ENCODE results near the gene DCLK3. TPM values are rescaled to one million over a fixed set of nuclear protein-coding genes. Genes with fewer than 3 reads are reported as not detected.

The DCLK3 gene
- total RNA-seq, 1 experiment from 2014 or later, result not detected

GRCh38 chr3:36707623-36708409 lies 56.5 kb downstream of the DCLK3 start:
- BruUV-seq (replicated peaks), result no TSS peak
- CTCF ChIA-PET, result no interaction called here

GRCh38 chr3:36705015-36705414 lies 59.3 kb downstream of the DCLK3 start:
- BruUV-seq (replicated peaks), result no TSS peak
- CTCF ChIA-PET, result interaction anchor here (1.5 kb wide), 1 partner anchor 571 kb away, joined by 3 read pairs; no protein-coding TSS in a partner anchor
- H3K27me3 Mint-ChIP-seq (ENCODE audit: unreplicated experiment), result peaks cover 15% of the 10 kb centered on the region
- H3K4me3 Mint-ChIP-seq (ENCODE audit: low read depth, unreplicated experiment), result no peak overlapping the region
- no peak overlapping the region for H3K27ac Mint-ChIP-seq (ENCODE audit: unreplicated experiment)
- H3K4me1 Mint-ChIP-seq (ENCODE audit: low read depth, unreplicated experiment), result peaks cover 10% of the 10 kb centered on the region
- TF ChIP-seq CTCF (IDR thresholded peaks at IDR 0.05; ENCODE audit: unreplicated experiment), result no peak
- DNase-seq, result no peak
- no peaks in the 10 kb centered on the region for H3K9me3 Mint-ChIP-seq (ENCODE audit: low read depth, unreplicated experiment)
- H3K36me3 Mint-ChIP-seq (ENCODE audit: insufficient read depth, unreplicated experiment), result peaks cover 5% of the 10 kb centered on the region
- intact Hi-C loops (cut with micrococcal nuclease; ENCODE audit: unreplicated experiment), result no loop called here

More at GRCh38 chr3:36707623-36708409, 56.5 kb downstream of the DCLK3 start:
- no peak overlapping the region for H3K27ac Mint-ChIP-seq (ENCODE audit: unreplicated experiment)
- intact Hi-C loops (cut with micrococcal nuclease; ENCODE audit: unreplicated experiment), result no loop called here
- peaks cover 40% of the 10 kb centered on the region for H3K27me3 Mint-ChIP-seq (ENCODE audit: unreplicated experiment)
- no peak for TF ChIP-seq CTCF (IDR thresholded peaks at IDR 0.05; ENCODE audit: unreplicated experiment)
- no peak overlapping the region for H3K4me3 Mint-ChIP-seq (ENCODE audit: low read depth, unreplicated experiment)
- DNase-seq, result peak; percentile 28
- H3K36me3 Mint-ChIP-seq (ENCODE audit: insufficient read depth, unreplicated experiment), result no peaks in the 10 kb centered on the region
- no peaks in the 10 kb centered on the region for H3K4me1 Mint-ChIP-seq (ENCODE audit: low read depth, unreplicated experiment)
- no peaks in the 10 kb centered on the region for H3K9me3 Mint-ChIP-seq (ENCODE audit: low read depth, unreplicated experiment)

DNA sequence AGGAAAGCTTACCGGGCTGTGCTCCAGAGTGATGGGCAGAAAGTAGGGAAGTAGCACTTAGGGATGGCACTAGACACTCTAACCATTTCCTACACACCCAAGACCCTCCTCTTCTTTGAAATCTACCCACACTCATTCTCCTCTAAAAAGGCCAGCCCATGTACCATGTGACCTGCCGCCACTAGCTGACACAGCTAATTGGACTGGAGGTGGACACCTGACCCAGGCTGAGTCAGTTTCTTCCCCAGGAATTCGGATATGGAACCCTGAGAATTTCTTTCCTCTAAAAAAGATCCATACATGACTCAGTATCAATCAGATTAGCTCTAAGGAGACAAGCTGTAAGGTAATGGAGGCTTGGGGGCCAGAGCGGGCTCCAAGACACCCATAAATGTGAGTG lies 60.1 kb downstream of the DCLK3 start:
- BruUV-seq (replicated peaks), result no TSS peak
- intact Hi-C loops (cut with micrococcal nuclease; ENCODE audit: unreplicated experiment), result loop anchor here (5.0 kb wide), 1 partner anchor 492 kb away; no protein-coding TSS in a partner anchor

DNA sequence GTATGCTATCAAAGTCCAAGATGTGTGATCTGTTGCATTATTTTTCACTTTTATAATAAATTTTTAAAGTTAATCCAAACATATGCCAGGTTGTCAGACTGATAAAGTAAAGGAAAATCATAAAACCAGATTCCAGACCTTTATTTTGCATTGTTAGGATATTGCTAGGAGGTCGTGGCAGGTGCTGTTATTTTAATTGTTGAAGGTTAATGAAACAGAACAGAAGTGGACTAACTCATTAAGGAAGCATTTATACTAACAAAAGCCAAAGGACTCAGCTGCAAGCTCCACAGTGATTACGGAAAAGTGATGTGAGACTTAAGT lies 63.1 kb downstream of the DCLK3 start:
- no peaks in the 10 kb centered on the region for H3K9me3 Mint-ChIP-seq (ENCODE audit: low read depth, unreplicated experiment)
- no peak for DNase-seq
- peaks cover 10% of the 10 kb centered on the region for H3K4me1 Mint-ChIP-seq (ENCODE audit: low read depth, unreplicated experiment)
- peaks cover 5% of the 10 kb centered on the region for H3K36me3 Mint-ChIP-seq (ENCODE audit: insufficient read depth, unreplicated experiment)
- TF ChIP-seq CTCF (IDR thresholded peaks at IDR 0.05; ENCODE audit: unreplicated experiment), result no peak
- no peak overlapping the region for H3K27ac Mint-ChIP-seq (ENCODE audit: unreplicated experiment)
- H3K27me3 Mint-ChIP-seq (ENCODE audit: unreplicated experiment), result no peaks in the 10 kb centered on the region
- intact Hi-C loops (cut with micrococcal nuclease; ENCODE audit: unreplicated experiment), result loop anchor here (1.0 to 5.0 kb wide), 5 partner anchors 109 to 735 kb away; no protein-coding TSS in a partner anchor
- BruUV-seq (replicated peaks), result no TSS peak
- no peak overlapping the region for H3K4me3 Mint-ChIP-seq (ENCODE audit: low read depth, unreplicated experiment)
- CTCF ChIA-PET, result interaction anchor here (2.2 kb wide), 1 partner anchor 735 kb away, joined by 7 read pairs; no protein-coding TSS in a partner anchor

More for the DNA sequence above, 60.1 kb downstream of the DCLK3 start:
- H3K9me3 Mint-ChIP-seq (ENCODE audit: low read depth, unreplicated experiment), result no peaks in the 10 kb centered on the region
- DNase-seq, result no peak
- no peak for TF ChIP-seq CTCF (IDR thresholded peaks at IDR 0.05; ENCODE audit: unreplicated experiment)
- peaks cover 10% of the 10 kb centered on the region for H3K4me1 Mint-ChIP-seq (ENCODE audit: low read depth, unreplicated experiment)
- peaks cover 5% of the 10 kb centered on the region for H3K36me3 Mint-ChIP-seq (ENCODE audit: insufficient read depth, unreplicated experiment)
- no peak overlapping the region for H3K27ac Mint-ChIP-seq (ENCODE audit: unreplicated experiment)
- H3K4me3 Mint-ChIP-seq (ENCODE audit: low read depth, unreplicated experiment), result no peak overlapping the region
- CTCF ChIA-PET, result no interaction called here
- H3K27me3 Mint-ChIP-seq (ENCODE audit: unreplicated experiment), result peaks cover 7% of the 10 kb centered on the region
